K562 (cell line): ENCODE data around the gene PEBP1. TPM values are rescaled to one million over a fixed set of nuclear protein-coding genes. Genes with fewer than 3 reads are reported as not detected.

ENCODE experiments used
- ADNP ChIP-seq: fragments of 200-800 bp; sonication (Bioruptor generic); IDR thresholded peaks from 2 replicates; pipeline ENCODE4 v1.6.1; 2016; ENCODE audit warnings: missing genetic modification characterization, missing compliant biosample characterization
- CEBPG ChIP-seq, 3 experiments: fragments of 200-800 bp in 1 of 3; sonication (Bioruptor generic) in 1 of 3; sonication (generic) in 1 of 3; formaldehyde crosslinking in 1 of 3; IDR thresholded peaks in 2 of 3; conservative IDR thresholded peaks in 1 of 3; 2 replicates each; pipeline versions ENCODE4 v1.6.1 to v1.8.0; 2016 to 2022; ENCODE audit warnings: missing compliant biosample characterization in 2 of 3, missing genetic modification characterization in 2 of 3, mild to moderate bottlenecking in 1 of 3, missing genetic modification reagents in 1 of 3
- GABPB2 ChIP-seq: fragments of 250-450 bp; sonication (Bioruptor Pico); conservative IDR thresholded peaks from 2 replicates; pipeline ENCODE4 v1.5.1; 2021; ENCODE audit warnings: mild to moderate bottlenecking
- HCFC1 ChIP-seq: IDR thresholded peaks from 2 replicates; pipeline ENCODE4 v1.6.1; 2012; ENCODE audit warnings: low read depth, low read length, improper control_type of control experiment
- IFI16 ChIP-seq: fragments of 250-450 bp; sonication (Bioruptor Pico); IDR thresholded peaks from 2 replicates; pipeline ENCODE4 v2.1.2; 2022; ENCODE audit warnings: mild to moderate bottlenecking, inconsistent platforms
- KAT8 ChIP-seq: fragments of 450-650 bp; IDR thresholded peaks from 2 replicates; pipeline ENCODE4 v1.6.1; 2016; ENCODE audit warnings: low read depth, mild to moderate bottlenecking
- MTA1 ChIP-seq: fragments of 450-650 bp; IDR thresholded peaks from 2 replicates; pipeline ENCODE4 v1.6.1; 2017; ENCODE audit warnings: borderline replicate concordance
- NCOA6 ChIP-seq: fragments of 450-650 bp; IDR thresholded peaks from 2 replicates; pipeline ENCODE4 v1.6.1; 2017; ENCODE audit warnings: mild to moderate bottlenecking
- PHB2 ChIP-seq: fragments of 450-650 bp; IDR thresholded peaks from 2 replicates; pipeline ENCODE4 v1.6.1; 2017; ENCODE audit warnings: low read depth
- TBP ChIP-seq: optimal IDR thresholded peaks from 2 replicates; pipeline ENCODE3; 2011; ENCODE audit warnings: low read depth, low read length, improper control_type of control experiment
- ZNF444 ChIP-seq: fragments of 250-450 bp; sonication (Bioruptor Pico); IDR thresholded peaks from 2 replicates; pipeline ENCODE4 v1.4.0; 2020; ENCODE audit warnings: mild to moderate bottlenecking, moderate library complexity
- ZNF780A ChIP-seq: fragments of 250-450 bp; sonication (Bioruptor Pico); IDR thresholded peaks from 2 replicates; pipeline ENCODE4 v1.5.0; 2021; ENCODE audit warnings: mild to moderate bottlenecking
- polyA plus RNA-seq, 8 experiments: library from polyadenylated mRNA; depleted of rRNA in 4 of 8; stranded (reverse) in 5 of 8; unstranded in 3 of 8; fragments of >200 nt; fragmentation: Nextera tagmentation in 2 of 8; fragmentation: Illumina TruSeq in 1 of 8; extraction: Ambion mirVana in 2 of 8; extraction: Trizol in 1 of 8; gene quantifications; 2 replicates each; pipeline versions ENCODE4 v1.2.1 to v1.2.3, GENCODE V29; 2011 to 2014; ENCODE audit warnings: inconsistent platforms in 1 of 8, missing spikeins in 1 of 8
- total RNA-seq, 7 experiments: library from RNA; depleted of rRNA in 6 of 7; stranded (reverse); fragments of >200 nt in 6 of 7; fragmentation: Illumina TruSeq in 2 of 7; extraction: Trizol in 2 of 7; gene quantifications; 2 replicates each; pipeline versions ENCODE4 v1.2.1 to v1.2.3, GENCODE V29; 2011 to 2021; ENCODE audit warnings: low replicate concordance in 1 of 7
- TF ChIP-seq, protein P1 (sequence below): fragments of 250-450 bp; sonication (Bioruptor Pico); IDR thresholded peaks from 2 replicates; pipeline ENCODE4 v1.4.0; 2020; ENCODE audit warnings: mild to moderate bottlenecking, moderate library complexity, borderline replicate concordance
- TF ChIP-seq, protein P2 (sequence below): fragments of 200-800 bp; sonication (Bioruptor generic); IDR thresholded peaks from 2 replicates; pipeline ENCODE4 v1.6.1; 2017; ENCODE audit warnings: missing genetic modification characterization, missing compliant biosample characterization
- TF ChIP-seq, protein P3 (sequence below): fragments of 250-450 bp; sonication (Bioruptor Pico); IDR thresholded peaks from 2 replicates; pipeline ENCODE4 v1.5.0; 2020; ENCODE audit warnings: mild to moderate bottlenecking
- TF ChIP-seq, protein P4 (sequence below): sonication (generic); formaldehyde crosslinking; IDR thresholded peaks from 2 replicates; pipeline ENCODE4 v1.8.0; 2022; ENCODE audit warnings: mild to moderate bottlenecking, missing genetic modification reagents, borderline replicate concordance
- TF ChIP-seq, protein P5 (sequence below): fragments of 150-350 bp; conservative IDR thresholded peaks from 2 replicates; pipeline ENCODE4 v1.6.1; 2014; ENCODE audit warnings: low read length

The PEBP1 gene
- total and polyA plus RNA-seq, 9 of the 15 experiments (the other 6 are each of a cell fraction or from before 2014, with no cell fraction given) = 77.3 to 207 (median 153) TPM

DNA sequence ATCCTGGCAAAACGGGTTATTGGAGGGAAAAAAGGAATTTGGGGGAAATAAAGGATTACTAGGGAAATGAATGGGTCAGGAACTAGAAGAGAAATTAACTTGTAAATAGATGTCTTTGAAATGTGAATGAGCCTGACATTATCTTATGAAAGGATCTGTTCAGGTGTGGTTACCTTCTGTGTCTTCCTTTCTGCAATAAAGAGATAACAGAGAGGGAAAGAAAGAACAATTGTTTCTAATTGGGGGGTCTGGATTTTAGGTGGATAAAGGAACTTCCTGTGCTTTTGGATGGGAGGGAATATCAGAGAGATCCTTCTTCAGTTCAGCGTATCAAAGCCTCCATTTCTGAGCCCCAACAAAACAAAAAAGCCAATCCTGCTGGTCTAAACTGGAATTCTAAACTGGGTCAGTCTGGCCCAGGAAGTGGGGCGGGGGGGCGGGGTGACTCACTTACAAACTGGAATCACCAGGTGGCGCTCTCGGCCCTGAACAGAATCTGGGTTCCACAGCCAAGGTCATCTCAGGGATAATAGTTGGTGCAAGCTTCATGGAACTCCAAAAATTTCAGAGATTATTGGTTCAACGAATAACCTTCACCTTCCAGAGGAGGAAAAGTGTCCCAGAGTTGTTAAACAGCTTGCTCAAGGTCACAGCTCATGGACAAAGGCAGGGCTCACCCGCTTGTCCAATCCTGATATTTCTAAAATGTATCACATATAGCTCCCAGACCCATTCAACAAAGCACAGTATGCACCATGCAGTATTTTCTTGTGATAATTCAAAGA is 15.2 kb upstream of the PEBP1 start (continued):
- no peak for TF ChIP-seq NCOA6
- no peak for TF ChIP-seq TBP
- TF ChIP-seq, protein P1, sequence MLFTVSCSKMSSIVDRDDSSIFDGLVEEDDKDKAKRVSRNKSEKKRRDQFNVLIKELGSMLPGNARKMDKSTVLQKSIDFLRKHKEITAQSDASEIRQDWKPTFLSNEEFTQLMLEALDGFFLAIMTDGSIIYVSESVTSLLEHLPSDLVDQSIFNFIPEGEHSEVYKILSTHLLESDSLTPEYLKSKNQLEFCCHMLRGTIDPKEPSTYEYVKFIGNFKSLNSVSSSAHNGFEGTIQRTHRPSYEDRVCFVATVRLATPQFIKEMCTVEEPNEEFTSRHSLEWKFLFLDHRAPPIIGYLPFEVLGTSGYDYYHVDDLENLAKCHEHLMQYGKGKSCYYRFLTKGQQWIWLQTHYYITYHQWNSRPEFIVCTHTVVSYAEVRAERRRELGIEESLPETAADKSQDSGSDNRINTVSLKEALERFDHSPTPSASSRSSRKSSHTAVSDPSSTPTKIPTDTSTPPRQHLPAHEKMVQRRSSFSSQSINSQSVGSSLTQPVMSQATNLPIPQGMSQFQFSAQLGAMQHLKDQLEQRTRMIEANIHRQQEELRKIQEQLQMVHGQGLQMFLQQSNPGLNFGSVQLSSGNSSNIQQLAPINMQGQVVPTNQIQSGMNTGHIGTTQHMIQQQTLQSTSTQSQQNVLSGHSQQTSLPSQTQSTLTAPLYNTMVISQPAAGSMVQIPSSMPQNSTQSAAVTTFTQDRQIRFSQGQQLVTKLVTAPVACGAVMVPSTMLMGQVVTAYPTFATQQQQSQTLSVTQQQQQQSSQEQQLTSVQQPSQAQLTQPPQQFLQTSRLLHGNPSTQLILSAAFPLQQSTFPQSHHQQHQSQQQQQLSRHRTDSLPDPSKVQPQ = no peak
- no peak for TF ChIP-seq KAT8
- no peak for TF ChIP-seq ZNF780A
- no peak for TF ChIP-seq IFI16 (CRISPR knock-in tag)
- no peak for TF ChIP-seq CEBPG (CRISPR knock-in tag; IDR thresholded peaks at IDR 0.05)
- TF ChIP-seq CEBPG (tag; conservative IDR thresholded peaks at IDR 0.05 in 1 of 2, IDR thresholded peaks at IDR 0.05 in 1 of 2) = no peak
- no peak for TF ChIP-seq ZNF444 (CRISPR knock-in tag)
- TF ChIP-seq GABPB2 (CRISPR knock-in tag) = no peak
- no peak for TF ChIP-seq ADNP (tag)
- TF ChIP-seq HCFC1 = no peak
- TF ChIP-seq, protein P2, sequence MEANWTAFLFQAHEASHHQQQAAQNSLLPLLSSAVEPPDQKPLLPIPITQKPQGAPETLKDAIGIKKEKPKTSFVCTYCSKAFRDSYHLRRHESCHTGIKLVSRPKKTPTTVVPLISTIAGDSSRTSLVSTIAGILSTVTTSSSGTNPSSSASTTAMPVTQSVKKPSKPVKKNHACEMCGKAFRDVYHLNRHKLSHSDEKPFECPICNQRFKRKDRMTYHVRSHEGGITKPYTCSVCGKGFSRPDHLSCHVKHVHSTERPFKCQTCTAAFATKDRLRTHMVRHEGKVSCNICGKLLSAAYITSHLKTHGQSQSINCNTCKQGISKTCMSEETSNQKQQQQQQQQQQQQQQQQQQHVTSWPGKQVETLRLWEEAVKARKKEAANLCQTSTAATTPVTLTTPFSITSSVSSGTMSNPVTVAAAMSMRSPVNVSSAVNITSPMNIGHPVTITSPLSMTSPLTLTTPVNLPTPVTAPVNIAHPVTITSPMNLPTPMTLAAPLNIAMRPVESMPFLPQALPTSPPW = peak; percentile 99
- TF ChIP-seq, protein P3, sequence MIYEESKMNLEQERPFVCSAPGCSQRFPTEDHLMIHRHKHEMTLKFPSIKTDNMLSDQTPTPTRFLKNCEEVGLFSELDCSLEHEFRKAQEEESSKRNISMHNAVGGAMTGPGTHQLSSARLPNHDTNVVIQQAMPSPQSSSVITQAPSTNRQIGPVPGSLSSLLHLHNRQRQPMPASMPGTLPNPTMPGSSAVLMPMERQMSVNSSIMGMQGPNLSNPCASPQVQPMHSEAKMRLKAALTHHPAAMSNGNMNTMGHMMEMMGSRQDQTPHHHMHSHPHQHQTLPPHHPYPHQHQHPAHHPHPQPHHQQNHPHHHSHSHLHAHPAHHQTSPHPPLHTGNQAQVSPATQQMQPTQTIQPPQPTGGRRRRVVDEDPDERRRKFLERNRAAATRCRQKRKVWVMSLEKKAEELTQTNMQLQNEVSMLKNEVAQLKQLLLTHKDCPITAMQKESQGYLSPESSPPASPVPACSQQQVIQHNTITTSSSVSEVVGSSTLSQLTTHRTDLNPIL (CRISPR knock-in tag) = no peak
- TF ChIP-seq MTA1 = 0 out of 2 replicates have a peak, but pooled peaks have one; percentile 17
- TF ChIP-seq, protein P4, sequence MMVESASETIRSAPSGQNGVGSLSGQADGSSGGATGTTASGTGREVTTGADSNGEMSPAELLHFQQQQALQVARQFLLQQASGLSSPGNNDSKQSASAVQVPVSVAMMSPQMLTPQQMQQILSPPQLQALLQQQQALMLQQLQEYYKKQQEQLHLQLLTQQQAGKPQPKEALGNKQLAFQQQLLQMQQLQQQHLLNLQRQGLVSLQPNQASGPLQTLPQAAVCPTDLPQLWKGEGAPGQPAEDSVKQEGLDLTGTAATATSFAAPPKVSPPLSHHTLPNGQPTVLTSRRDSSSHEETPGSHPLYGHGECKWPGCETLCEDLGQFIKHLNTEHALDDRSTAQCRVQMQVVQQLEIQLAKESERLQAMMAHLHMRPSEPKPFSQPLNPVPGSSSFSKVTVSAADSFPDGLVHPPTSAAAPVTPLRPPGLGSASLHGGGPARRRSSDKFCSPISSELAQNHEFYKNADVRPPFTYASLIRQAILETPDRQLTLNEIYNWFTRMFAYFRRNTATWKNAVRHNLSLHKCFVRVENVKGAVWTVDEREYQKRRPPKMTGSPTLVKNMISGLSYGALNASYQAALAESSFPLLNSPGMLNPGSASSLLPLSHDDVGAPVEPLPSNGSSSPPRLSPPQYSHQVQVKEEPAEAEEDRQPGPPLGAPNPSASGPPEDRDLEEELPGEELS (CRISPR knock-in tag) = no peak
- TF ChIP-seq PHB2 = 0 out of 2 replicates have a peak, but pooled peaks have one; percentile 36
- TF ChIP-seq, protein P5, sequence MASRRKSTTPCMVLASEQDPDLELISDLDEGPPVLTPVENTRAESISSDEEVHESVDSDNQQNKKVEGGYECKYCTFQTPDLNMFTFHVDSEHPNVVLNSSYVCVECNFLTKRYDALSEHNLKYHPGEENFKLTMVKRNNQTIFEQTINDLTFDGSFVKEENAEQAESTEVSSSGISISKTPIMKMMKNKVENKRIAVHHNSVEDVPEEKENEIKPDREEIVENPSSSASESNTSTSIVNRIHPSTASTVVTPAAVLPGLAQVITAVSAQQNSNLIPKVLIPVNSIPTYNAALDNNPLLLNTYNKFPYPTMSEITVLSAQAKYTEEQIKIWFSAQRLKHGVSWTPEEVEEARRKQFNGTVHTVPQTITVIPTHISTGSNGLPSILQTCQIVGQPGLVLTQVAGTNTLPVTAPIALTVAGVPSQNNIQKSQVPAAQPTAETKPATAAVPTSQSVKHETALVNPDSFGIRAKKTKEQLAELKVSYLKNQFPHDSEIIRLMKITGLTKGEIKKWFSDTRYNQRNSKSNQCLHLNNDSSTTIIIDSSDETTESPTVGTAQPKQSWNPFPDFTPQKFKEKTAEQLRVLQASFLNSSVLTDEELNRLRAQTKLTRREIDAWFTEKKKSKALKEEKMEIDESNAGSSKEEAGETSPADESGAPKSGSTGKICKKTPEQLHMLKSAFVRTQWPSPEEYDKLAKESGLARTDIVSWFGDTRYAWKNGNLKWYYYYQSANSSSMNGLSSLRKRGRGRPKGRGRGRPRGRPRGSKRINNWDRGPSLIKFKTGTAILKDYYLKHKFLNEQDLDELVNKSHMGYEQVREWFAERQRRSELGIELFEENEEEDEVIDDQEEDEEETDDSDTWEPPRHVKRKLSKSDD = no peak
